Esophagus squamous epithelium (tissue), 4 donors: ENCODE data around the gene NELFCD.
"Not testable (repeated sequence)": the region's sequence is repeated elsewhere in the genome, so short reads cannot be mapped to it uniquely, and the experiment has no call there.

ENCODE experiments used
- POLR2A ChIP-seq, 4 donors: fragments of 450-650 bp; IDR thresholded peaks; one replicate each; pipeline ENCODE4 v1.6.1; 2017; ENCODE audit warnings: antibody characterized with exemption in 4 of 4, mild to moderate bottlenecking in 4 of 4, moderate library complexity in 3 of 4
- TF ChIP-seq, protein P1 (sequence below), 6 experiments: fragments of 450-650 bp in 4 of 6; fragments of 200-600 bp in 2 of 6; sonication (generic) in 2 of 6; IDR thresholded peaks; one replicate each; pipeline ENCODE4 v1.5.1; 2016 to 2019; ENCODE audit warnings: antibody characterized with exemption in 6 of 6, mild to moderate bottlenecking in 4 of 6, moderate library complexity in 4 of 6

DNA sequence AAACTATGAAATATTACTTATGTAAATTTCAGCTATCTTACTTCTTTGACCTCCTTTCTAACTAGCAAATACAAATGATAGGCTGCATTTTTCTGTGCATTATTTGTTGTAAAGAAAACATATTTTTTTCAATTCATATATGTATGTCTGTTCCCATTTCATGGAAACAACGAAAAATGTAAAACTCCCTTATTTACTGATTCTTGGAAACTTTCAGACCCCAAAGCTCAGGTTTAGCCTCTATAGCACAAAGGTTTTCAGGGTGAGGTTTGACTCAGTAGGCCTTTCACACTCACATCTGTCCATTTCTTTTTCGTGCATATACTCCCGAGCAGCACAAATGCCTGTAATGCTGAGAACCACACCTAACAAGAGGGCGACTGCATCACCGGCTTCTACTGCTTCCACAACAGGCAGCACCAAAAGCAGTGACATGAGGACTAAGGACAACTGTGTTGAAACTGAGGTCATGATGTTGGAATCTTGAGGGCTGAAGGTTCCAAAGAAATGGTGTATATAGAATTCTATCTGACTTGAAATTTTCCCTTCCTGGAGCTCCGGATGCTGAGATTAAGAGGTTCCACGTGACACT is 33.2 kb upstream of the NELFCD start:
- TF ChIP-seq POLR2A (IDR thresholded peaks at IDR 0.05), result not testable (repeated sequence)
- TF ChIP-seq, protein P1, sequence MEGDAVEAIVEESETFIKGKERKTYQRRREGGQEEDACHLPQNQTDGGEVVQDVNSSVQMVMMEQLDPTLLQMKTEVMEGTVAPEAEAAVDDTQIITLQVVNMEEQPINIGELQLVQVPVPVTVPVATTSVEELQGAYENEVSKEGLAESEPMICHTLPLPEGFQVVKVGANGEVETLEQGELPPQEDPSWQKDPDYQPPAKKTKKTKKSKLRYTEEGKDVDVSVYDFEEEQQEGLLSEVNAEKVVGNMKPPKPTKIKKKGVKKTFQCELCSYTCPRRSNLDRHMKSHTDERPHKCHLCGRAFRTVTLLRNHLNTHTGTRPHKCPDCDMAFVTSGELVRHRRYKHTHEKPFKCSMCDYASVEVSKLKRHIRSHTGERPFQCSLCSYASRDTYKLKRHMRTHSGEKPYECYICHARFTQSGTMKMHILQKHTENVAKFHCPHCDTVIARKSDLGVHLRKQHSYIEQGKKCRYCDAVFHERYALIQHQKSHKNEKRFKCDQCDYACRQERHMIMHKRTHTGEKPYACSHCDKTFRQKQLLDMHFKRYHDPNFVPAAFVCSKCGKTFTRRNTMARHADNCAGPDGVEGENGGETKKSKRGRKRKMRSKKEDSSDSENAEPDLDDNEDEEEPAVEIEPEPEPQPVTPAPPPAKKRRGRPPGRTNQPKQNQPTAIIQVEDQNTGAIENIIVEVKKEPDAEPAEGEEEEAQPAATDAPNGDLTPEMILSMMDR (IDR thresholded peaks at IDR 0.05), result not testable (repeated sequence)
